Sigmoid colon (tissue), 4 donors: ENCODE measurements around the gene FREM1.

Experiments used
- CTCF ChIP-seq, 4 experiments: fragments of 450-650 bp in 3 of 4; fragments of 200-600 bp in 1 of 4; IDR thresholded peaks; one replicate each; pipeline ENCODE4 v1.5.1; 2016 to 2019; ENCODE audit warnings: antibody characterized with exemption in 4 of 4, mild to moderate bottlenecking in 3 of 4, moderate library complexity in 2 of 4
- EP300 ChIP-seq, 4 donors: sonication (generic); formaldehyde crosslinking; IDR thresholded peaks; one replicate each; pipeline ENCODE4 v1.6.1; 2017; ENCODE audit warnings: antibody characterized with exemption in 4 of 4
- POLR2A ChIP-seq, 2 donors: fragments of 450-650 bp; IDR thresholded peaks; one replicate each; pipeline ENCODE4 v1.6.1; 2016; ENCODE audit warnings: antibody characterized with exemption in 2 of 2, mild to moderate bottlenecking in 2 of 2, moderate library complexity in 2 of 2
- POLR2AphosphoS5 ChIP-seq, 4 donors: sonication (generic); formaldehyde crosslinking; IDR thresholded peaks; one replicate each; pipeline ENCODE4 v1.6.1; 2017; ENCODE audit warnings: antibody characterized with exemption in 4 of 4

- TF ChIP-seq CTCF (IDR thresholded peaks at IDR 0.05) (no peak), EP300 (IDR thresholded peaks at IDR 0.05) (no peak), POLR2AphosphoS5 (IDR thresholded peaks at IDR 0.05) (no peak), POLR2A (IDR thresholded peaks at IDR 0.05) (no peak)
Measured at GRCh38 chr9:14893280-14893679, 16.9 kb downstream of the FREM1 start.
